HEK293T (cell line): ENCODE results near the gene ZNF514.

Experiments
- CTCF ChIA-PET: fragments of 350-600 bp; formaldehyde crosslinking; extraction: SDS; loops from one replicate; lab custom pipeline; 2021; ENCODE audit warnings: antibody characterized with exemption, inconsistent platforms; lab: Yijun Ruan, JAX
- POLR2A ChIA-PET: fragments of 350-600 bp; formaldehyde crosslinking; extraction: SDS; loops from one replicate; lab custom pipeline; 2020; ENCODE audit warnings: antibody characterized with exemption, inconsistent platforms; lab: Yijun Ruan, JAX
- DNase-seq: peaks from one replicate; pipeline ENCODE4 v3.0.0; 2012; ENCODE audit warnings: mixed read lengths; ENCODE audit errors: extremely low spot score
- ARNT ChIP-seq: fragments of 450-650 bp; IDR thresholded peaks from 2 replicates; pipeline ENCODE4 v1.6.1; 2017; ENCODE audit warnings: mild to moderate bottlenecking
- BHLHE40 ChIP-seq: fragments of 450-650 bp; IDR thresholded peaks from 2 replicates; pipeline ENCODE4 v1.6.1; 2016; ENCODE audit warnings: mild to moderate bottlenecking, moderate library complexity, borderline replicate concordance
- CTBP1 ChIP-seq: fragments of 450-650 bp; IDR thresholded peaks from 2 replicates; pipeline ENCODE4 v1.6.1; 2016; ENCODE audit warnings: borderline replicate concordance
- ELF4 ChIP-seq: fragments of 450-650 bp; IDR thresholded peaks from 2 replicates; pipeline ENCODE4 v1.6.1; 2017; ENCODE audit warnings: antibody characterized with exemption
- FOXA1 ChIP-seq: fragments of 450-650 bp; IDR thresholded peaks from 2 replicates; pipeline ENCODE4 v1.6.1; 2016; ENCODE audit warnings: mild to moderate bottlenecking
- FOXK2 ChIP-seq: fragments of 450-650 bp; IDR thresholded peaks from 2 replicates; pipeline ENCODE4 v1.6.1; 2016; ENCODE audit warnings: mild to moderate bottlenecking
- FOXM1 ChIP-seq: fragments of 450-650 bp; IDR thresholded peaks from 2 replicates; pipeline ENCODE4 v1.6.1; 2017; ENCODE audit warnings: mild to moderate bottlenecking, borderline replicate concordance
- HDGF ChIP-seq: fragments of 450-650 bp; IDR thresholded peaks from 2 replicates; pipeline ENCODE4 v1.6.1; 2017; ENCODE audit warnings: antibody characterized with exemption, borderline replicate concordance
- L3MBTL2 ChIP-seq: fragments of 450-650 bp; conservative IDR thresholded peaks from 2 replicates; pipeline ENCODE4 v1.6.1; 2016; ENCODE audit warnings: mild to moderate bottlenecking
- LEF1 ChIP-seq: fragments of 450-650 bp; IDR thresholded peaks from 2 replicates; pipeline ENCODE4 v1.6.1; 2017; ENCODE audit warnings: mild to moderate bottlenecking, borderline replicate concordance
- NFRKB ChIP-seq: fragments of 450-650 bp; IDR thresholded peaks from 2 replicates; pipeline ENCODE4 v1.6.1; 2016; ENCODE audit warnings: mild to moderate bottlenecking, moderate library complexity
- SP1 ChIP-seq: fragments of 450-650 bp; IDR thresholded peaks from 2 replicates; pipeline ENCODE4 v1.6.1; 2017
- SUZ12 ChIP-seq: fragments of 450-650 bp; IDR thresholded peaks from 2 replicates; pipeline ENCODE4 v1.6.1; 2016; ENCODE audit warnings: mild to moderate bottlenecking
- TARDBP ChIP-seq: fragments of 450-650 bp; IDR thresholded peaks from 2 replicates; pipeline ENCODE4 v1.6.1; 2016
- ZNF384 ChIP-seq: fragments of 450-650 bp; IDR thresholded peaks from 2 replicates; pipeline ENCODE4 v1.6.1; 2016
- TF ChIP-seq, protein P1 (sequence below): fragments of 450-650 bp; IDR thresholded peaks from 2 replicates; pipeline ENCODE4 v1.6.1; 2016

The ZNF514 gene

DNA sequence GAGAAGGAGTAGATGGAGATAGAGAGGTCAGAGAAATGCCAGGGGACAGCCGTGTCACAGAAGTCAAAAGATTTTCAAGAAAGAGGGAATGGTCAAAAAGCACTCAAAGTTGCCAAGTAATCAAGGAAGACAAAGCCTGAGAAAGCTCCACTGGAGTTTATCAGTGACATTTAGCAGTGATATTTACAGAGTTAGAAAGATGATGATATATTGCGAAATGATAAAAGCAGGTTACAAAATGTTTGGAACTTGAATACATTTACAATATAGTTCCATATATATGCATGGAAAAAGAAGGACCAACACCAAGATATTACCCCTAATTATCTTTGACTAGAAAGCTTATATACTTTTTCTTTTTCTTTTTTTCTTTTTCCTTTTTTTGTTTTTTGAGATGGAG, 26.3 kb upstream of the ZNF514 start:
- TF ChIP-seq HDGF = no peak
- TF ChIP-seq SUZ12 = no peak
- no peak for TF ChIP-seq ARNT
- no peak for TF ChIP-seq ZNF384
- no peak for TF ChIP-seq SP1
- no peak for TF ChIP-seq NFRKB
- TF ChIP-seq, protein P1, sequence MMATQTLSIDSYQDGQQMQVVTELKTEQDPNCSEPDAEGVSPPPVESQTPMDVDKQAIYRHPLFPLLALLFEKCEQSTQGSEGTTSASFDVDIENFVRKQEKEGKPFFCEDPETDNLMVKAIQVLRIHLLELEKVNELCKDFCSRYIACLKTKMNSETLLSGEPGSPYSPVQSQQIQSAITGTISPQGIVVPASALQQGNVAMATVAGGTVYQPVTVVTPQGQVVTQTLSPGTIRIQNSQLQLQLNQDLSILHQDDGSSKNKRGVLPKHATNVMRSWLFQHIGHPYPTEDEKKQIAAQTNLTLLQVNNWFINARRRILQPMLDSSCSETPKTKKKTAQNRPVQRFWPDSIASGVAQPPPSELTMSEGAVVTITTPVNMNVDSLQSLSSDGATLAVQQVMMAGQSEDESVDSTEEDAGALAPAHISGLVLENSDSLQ = no peak
- no peak for TF ChIP-seq BHLHE40
- no peak for TF ChIP-seq LEF1
- TF ChIP-seq L3MBTL2 = no peak
- TF ChIP-seq TARDBP = no peak
- no peak for TF ChIP-seq FOXA1
- TF ChIP-seq ELF4 = no peak
- TF ChIP-seq CTBP1 = no peak
- no peak for TF ChIP-seq FOXK2
- TF ChIP-seq FOXM1 = no peak
- no peak for DNase-seq
- CTCF ChIA-PET = no interaction called here
- POLR2A ChIA-PET = interaction anchor here (0.7 kb wide), 1 partner anchor 94 kb away, joined by 3 read pairs; no protein-coding TSS in a partner anchor

DNA sequence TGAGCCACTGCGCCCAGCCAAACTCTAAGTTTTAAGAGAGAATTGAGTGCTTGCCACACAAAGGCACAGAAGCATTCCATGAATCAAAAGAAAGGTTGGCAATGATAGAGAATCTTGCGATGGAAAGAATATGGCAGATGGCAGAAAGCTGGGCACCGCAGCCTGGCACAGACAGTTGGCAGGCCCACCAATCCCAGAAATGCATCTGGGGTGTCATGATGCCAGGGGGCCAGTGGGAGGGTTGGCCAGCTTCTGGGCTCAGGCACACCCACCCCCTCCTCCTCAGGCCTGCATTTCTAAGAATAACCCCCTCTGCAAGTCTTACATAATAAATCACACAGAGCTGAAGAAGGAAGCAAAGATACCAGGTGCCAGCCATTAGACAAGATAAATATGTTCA, 25.5 kb upstream of the ZNF514 start:
- TF ChIP-seq ELF4 (no peak), TARDBP (no peak), SUZ12 (no peak), LEF1 (no peak), FOXM1 (no peak), CTBP1 (no peak), FOXK2 (no peak), BHLHE40 (no peak), FOXA1 (no peak), ZNF384 (no peak), SP1 (no peak), L3MBTL2 (no peak)
- TF ChIP-seq, protein P1 = no peak
- CTCF ChIA-PET = no interaction called here
- POLR2A ChIA-PET = interaction anchor here (0.7 kb wide), 1 partner anchor 95 kb away, joined by 3 read pairs; no protein-coding TSS in a partner anchor
- DNase-seq = no peak

DNA sequence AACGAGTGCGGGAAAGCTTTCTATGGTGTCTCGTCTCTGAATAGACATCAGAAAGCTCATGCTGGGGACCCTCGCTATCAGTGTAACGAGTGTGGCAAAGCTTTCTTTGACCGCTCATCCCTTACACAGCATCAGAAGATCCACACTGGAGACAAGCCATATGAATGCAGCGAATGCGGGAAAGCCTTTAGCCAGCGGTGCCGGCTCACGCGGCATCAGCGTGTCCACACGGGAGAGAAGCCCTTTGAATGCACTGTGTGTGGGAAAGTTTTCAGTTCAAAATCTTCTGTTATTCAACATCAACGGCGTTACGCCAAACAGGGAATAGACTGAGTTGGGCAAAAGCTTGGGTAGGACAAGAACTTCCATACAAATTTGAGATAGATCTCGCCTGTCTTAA, 22.1 kb upstream of the ZNF514 start:
- POLR2A ChIA-PET = interaction anchor here (1.9 kb wide), 1 partner anchor 16 kb away, joined by 6 read pairs; the partner anchor contains the start of gene ZNF2
- CTCF ChIA-PET = no interaction called here
- DNase-seq = no peak
- no peak for TF ChIP-seq ARNT
- TF ChIP-seq TARDBP = no peak
- no peak for TF ChIP-seq FOXA1
- TF ChIP-seq LEF1 = no peak
- TF ChIP-seq FOXM1 = no peak
- TF ChIP-seq SUZ12 = no peak
- TF ChIP-seq ZNF384 = no peak
- TF ChIP-seq ELF4 = no peak
- TF ChIP-seq CTBP1 = no peak
- TF ChIP-seq NFRKB = no peak
- TF ChIP-seq FOXK2 = no peak
- no peak for TF ChIP-seq SP1
- TF ChIP-seq L3MBTL2 = no peak
- no peak for TF ChIP-seq HDGF
- TF ChIP-seq, protein P1 = no peak
- no peak for TF ChIP-seq BHLHE40

DNA sequence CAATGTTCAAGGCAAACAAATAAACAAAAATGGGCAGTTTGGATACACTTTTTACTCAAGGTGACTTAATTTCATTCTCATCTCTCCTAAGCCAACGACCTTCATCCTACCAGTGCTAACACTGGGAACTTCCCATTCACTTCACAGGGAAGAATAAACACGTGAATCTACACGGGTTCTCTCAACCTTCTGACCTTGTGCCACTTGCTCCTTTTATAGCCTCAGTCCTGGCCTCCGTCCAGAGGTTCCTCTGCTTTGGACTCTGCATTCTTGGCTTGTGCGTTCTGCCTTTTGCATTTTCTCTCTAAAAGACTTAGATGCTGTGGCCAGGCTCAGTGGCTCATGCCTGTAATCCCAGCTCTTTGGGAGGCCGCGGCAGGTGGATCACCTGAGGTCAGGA, 19.8 kb upstream of the ZNF514 start:
- CTCF ChIA-PET = no interaction called here
- TF ChIP-seq CTBP1 (no peak), ELF4 (no peak), ARNT (no peak), LEF1 (no peak), ZNF384 (no peak), SUZ12 (no peak), FOXK2 (no peak), NFRKB (no peak), FOXA1 (no peak), SP1 (no peak), BHLHE40 (no peak), HDGF (no peak), L3MBTL2 (no peak)
- TF ChIP-seq, protein P1 = no peak
- POLR2A ChIA-PET = no interaction called here
- DNase-seq = no peak

DNA sequence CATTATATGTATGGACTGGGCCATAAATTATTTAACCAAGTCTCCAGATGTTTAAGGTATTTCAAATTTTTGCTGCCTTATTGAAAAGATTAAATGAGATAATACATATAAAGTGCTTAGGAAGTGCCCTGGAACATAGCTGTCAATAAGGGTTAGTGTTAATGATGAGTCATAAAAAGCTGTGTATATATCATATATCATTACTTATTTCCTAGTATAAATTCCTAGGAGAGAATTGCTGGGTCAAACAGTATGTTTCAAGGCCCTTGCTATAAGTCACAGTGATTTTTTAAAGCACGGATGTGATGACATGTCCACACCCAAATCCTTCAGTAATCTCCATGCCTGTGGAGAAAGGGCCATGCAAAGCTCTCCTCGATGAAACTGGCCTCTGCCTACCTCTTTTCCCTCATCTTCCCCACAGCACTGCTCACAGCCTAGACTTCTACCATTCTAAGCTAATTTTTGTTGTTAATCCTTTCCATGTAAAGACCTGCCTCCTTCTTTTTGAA, 14.4 kb upstream of the ZNF514 start:
- TF ChIP-seq ZNF384 (no peak), L3MBTL2 (no peak), BHLHE40 (no peak), FOXA1 (no peak), HDGF (no peak), ELF4 (no peak), LEF1 (no peak), SP1 (no peak), FOXK2 (no peak)
- CTCF ChIA-PET = no interaction called here
- POLR2A ChIA-PET = interaction anchor here (0.6 to 1.6 kb wide), 2 partner anchors 9 to 20 kb away, joined by 3 to 9 read pairs; partner anchors contain the start of gene ZNF2
- no peak for DNase-seq
